Gastrocnemius medialis (tissue), 4 donors: ENCODE data around the gene PTPN6. TPM values are rescaled to one million over a fixed set of nuclear protein-coding genes. Genes with fewer than 3 reads are reported as not detected.
A peak's percentile ranks its signal among the peaks of the same experiment; 100 is the strongest.

ENCODE experiments used
- ATAC-seq, 2 donors: fragments of 150-250 bp; one replicate each; pipeline ENCODE4 v1.9.1; 2016
- DNase-seq, 2 donors: peaks; one replicate each; pipeline ENCODE4 v3.0.0-alpha.2; 2019
- H3K27ac ChIP-seq, 4 donors: fragments of 200-600 bp; sonication (generic); 1 replicate in 1 of 4; 2 replicates in 3 of 4; pipeline ENCODE4 v1.5.1; 2016 to 2018; ENCODE audit warnings: mild to moderate bottlenecking in 2 of 4, moderate library complexity in 1 of 4
- H3K27me3 ChIP-seq, 3 donors: fragments of 200-600 bp; sonication (generic) in 2 of 3; 1 replicate in 1 of 3; 2 replicates in 2 of 3; pipeline versions ENCODE4 v1.5.1 to v1.6.0; 2016 to 2019; ENCODE audit warnings: mild to moderate bottlenecking in 1 of 3, moderate library complexity in 1 of 3
- H3K36me3 ChIP-seq, 2 donors: fragments of 200-600 bp; sonication (generic) in 1 of 2; one replicate each; pipeline ENCODE4 v1.5.1; 2017 to 2018
- H3K4me1 ChIP-seq, 2 donors: fragments of 200-600 bp; sonication (generic) in 1 of 2; one replicate each; pipeline ENCODE4 v1.5.1; 2016 to 2017; ENCODE audit warnings: mild to moderate bottlenecking in 2 of 2
- H3K4me3 ChIP-seq, 4 donors: fragments of 200-600 bp; sonication (generic) in 3 of 4; 1 replicate in 1 of 4; 2 replicates in 3 of 4; pipeline ENCODE4 v1.5.1; 2016 to 2019; ENCODE audit warnings: mild to moderate bottlenecking in 2 of 4
- H3K9me3 ChIP-seq, 3 donors: fragments of 200-600 bp; sonication (generic) in 2 of 3; 1 replicate in 1 of 3; 2 replicates in 2 of 3; pipeline ENCODE4 v1.5.1; 2016 to 2019
- CTCF ChIP-seq, 5 experiments: fragments of 450-650 bp in 3 of 5; fragments of 200-600 bp in 2 of 5; sonication (generic) in 2 of 5; IDR thresholded peaks in 4 of 5; conservative IDR thresholded peaks in 1 of 5; 1 replicate in 4 of 5; 2 replicates in 1 of 5; pipeline ENCODE4 v1.5.1; 2016 to 2019; ENCODE audit warnings: antibody characterized with exemption in 5 of 5, mild to moderate bottlenecking in 3 of 5, moderate library complexity in 3 of 5
- POLR2A ChIP-seq, 2 donors: fragments of 450-650 bp; IDR thresholded peaks; one replicate each; pipeline ENCODE4 v1.6.1; 2017; ENCODE audit warnings: antibody characterized with exemption in 2 of 2, mild to moderate bottlenecking in 2 of 2, moderate library complexity in 2 of 2
- in situ Hi-C, 4 donors: fragments of 200-750 bp; cut with MboI; loops; one replicate each; pipeline versions ENCODE4 v1.15.0 to v1.8.0; 2017; ENCODE audit warnings: low sequenced_read_pairs in 4 of 4
- intact Hi-C: fragments of 100-400 bp; cut with DNase I; formaldehyde crosslinking; loops from one replicate; pipeline ENCODE4 v1.15.1; 2023; ENCODE audit warnings: low total_unique reads
- total RNA-seq, 4 donors: library from RNA; depleted of rRNA; stranded (reverse); fragments of >200 nt; gene quantifications; one replicate each; pipeline versions ENCODE4 v1.1.0 to v1.2.3, GENCODE V29; 2016

Gene PTPN6
- total RNA-seq, 4 donors from 2014 or later = 0.87 to 7.6 (median 5.0) TPM

GRCh38 chr12:6957151-6957701 lies 6.1 kb downstream of the PTPN6 start:
- no peaks in the 10 kb centered on the region for H3K36me3 ChIP-seq
- TF ChIP-seq POLR2A (IDR thresholded peaks at IDR 0.05) (no peak), CTCF (IDR thresholded peaks at IDR 0.05 in 4 of 5, conservative IDR thresholded peaks at IDR 0.05 in 1 of 5) (no peak)
- no peak overlapping the region for H3K27ac ChIP-seq
- DNase-seq (no peak), ATAC-seq (no peak)
- no peak overlapping the region for H3K4me3 ChIP-seq
- no peaks in the 10 kb centered on the region for H3K27me3 ChIP-seq
- intact Hi-C loops (no loop called here), in situ Hi-C loops (no loop called here)
- H3K9me3 ChIP-seq = no peaks in the 10 kb centered on the region
- H3K4me1 ChIP-seq = peaks cover 13 to 17% of the 10 kb centered on the region in 2 donors

GRCh38 chr12:6957741-6958608 lies 6.8 kb downstream of the PTPN6 start:
- no peaks in the 10 kb centered on the region for H3K9me3 ChIP-seq
- no peaks in the 10 kb centered on the region for H3K36me3 ChIP-seq
- H3K4me3 ChIP-seq = no peak overlapping the region
- no peaks in the 10 kb centered on the region for H3K27me3 ChIP-seq
- ATAC-seq (no peak), DNase-seq (no peak)
- in situ Hi-C loops (no loop called here), intact Hi-C loops (no loop called here)
- peaks cover 13 to 19% of the 10 kb centered on the region in 2 donors for H3K4me1 ChIP-seq
- TF ChIP-seq CTCF (IDR thresholded peaks at IDR 0.05 in 4 of 5, conservative IDR thresholded peaks at IDR 0.05 in 1 of 5) = no peak
- no peak for TF ChIP-seq POLR2A (IDR thresholded peaks at IDR 0.05)
- H3K27ac ChIP-seq = peak overlapping the region in 3 of 4 donors; percentile 69 to 70 (median 70)

GRCh38 chr12:6958609-6959057 lies 7.5 kb downstream of the PTPN6 start:
- TF ChIP-seq POLR2A (IDR thresholded peaks at IDR 0.05) (no peak), CTCF (IDR thresholded peaks at IDR 0.05 in 4 of 5, conservative IDR thresholded peaks at IDR 0.05 in 1 of 5) (no peak)
- in situ Hi-C loops (no loop called here), intact Hi-C loops (no loop called here)
- DNase-seq (no peak), ATAC-seq (no peak)
- Histone ChIP-seq H3K9me3 (no peaks in the 10 kb centered on the region), H3K27me3 (no peaks in the 10 kb centered on the region), H3K36me3 (no peaks in the 10 kb centered on the region), H3K27ac (peak overlapping the region; percentile 43 to 70 (median 70)), H3K4me3 (no peak overlapping the region), H3K4me1 (peaks cover 13 to 19% of the 10 kb centered on the region in 2 donors)

- intact Hi-C loops = no loop called here
- in situ Hi-C loops = no loop called here
- Histone ChIP-seq H3K27me3 (no peaks in the 10 kb centered on the region), H3K9me3 (no peaks in the 10 kb centered on the region), H3K4me1 (peaks cover 13 to 19% of the 10 kb centered on the region in 2 donors), H3K36me3 (no peaks in the 10 kb centered on the region), H3K27ac (peak overlapping the region; percentile 43 to 70 (median 70)), H3K4me3 (no peak overlapping the region)
- ATAC-seq (no peak), DNase-seq (no peak)
- no peak for TF ChIP-seq POLR2A (IDR thresholded peaks at IDR 0.05)
- TF ChIP-seq CTCF (IDR thresholded peaks at IDR 0.05 in 4 of 5, conservative IDR thresholded peaks at IDR 0.05 in 1 of 5) = no peak
These were observed 8.1 kb downstream of the PTPN6 start for GRCh38 chr12:6959058-6959804.
